C4-2B (cell line): Measurements from ENCODE around the gene NCAPH2.

Source experiments
- ZFX ChIP-seq: fragments of 450-650 bp; IDR thresholded peaks from 2 replicates; pipeline ENCODE4 v1.6.1; 2017
- TF ChIP-seq, protein P1 (sequence below): fragments of 450-650 bp; conservative IDR thresholded peaks from 2 replicates; pipeline ENCODE4 v1.5.1; 2017; ENCODE audit warnings: mild to moderate bottlenecking

DNA sequence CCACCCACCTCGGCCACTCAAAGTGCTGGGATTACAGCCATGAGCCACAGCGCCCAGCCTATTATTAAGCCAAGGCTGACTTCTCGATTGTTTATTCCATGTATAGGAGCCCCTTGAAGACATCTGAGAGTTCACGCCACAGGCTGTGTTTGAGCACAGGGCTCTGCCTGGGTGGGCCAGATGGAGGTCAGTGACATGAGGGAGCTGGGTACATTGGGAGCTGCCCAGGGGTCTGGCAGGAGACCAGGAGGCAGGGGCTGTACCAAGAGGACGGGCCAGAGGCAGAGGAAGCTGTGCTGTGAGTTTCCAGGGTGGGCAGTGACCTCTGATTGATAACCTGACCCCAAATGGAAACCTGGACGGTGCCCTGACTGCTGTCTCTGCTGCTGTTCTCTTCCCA is 5.9 kb upstream of the NCAPH2 start:
- TF ChIP-seq, protein P1, sequence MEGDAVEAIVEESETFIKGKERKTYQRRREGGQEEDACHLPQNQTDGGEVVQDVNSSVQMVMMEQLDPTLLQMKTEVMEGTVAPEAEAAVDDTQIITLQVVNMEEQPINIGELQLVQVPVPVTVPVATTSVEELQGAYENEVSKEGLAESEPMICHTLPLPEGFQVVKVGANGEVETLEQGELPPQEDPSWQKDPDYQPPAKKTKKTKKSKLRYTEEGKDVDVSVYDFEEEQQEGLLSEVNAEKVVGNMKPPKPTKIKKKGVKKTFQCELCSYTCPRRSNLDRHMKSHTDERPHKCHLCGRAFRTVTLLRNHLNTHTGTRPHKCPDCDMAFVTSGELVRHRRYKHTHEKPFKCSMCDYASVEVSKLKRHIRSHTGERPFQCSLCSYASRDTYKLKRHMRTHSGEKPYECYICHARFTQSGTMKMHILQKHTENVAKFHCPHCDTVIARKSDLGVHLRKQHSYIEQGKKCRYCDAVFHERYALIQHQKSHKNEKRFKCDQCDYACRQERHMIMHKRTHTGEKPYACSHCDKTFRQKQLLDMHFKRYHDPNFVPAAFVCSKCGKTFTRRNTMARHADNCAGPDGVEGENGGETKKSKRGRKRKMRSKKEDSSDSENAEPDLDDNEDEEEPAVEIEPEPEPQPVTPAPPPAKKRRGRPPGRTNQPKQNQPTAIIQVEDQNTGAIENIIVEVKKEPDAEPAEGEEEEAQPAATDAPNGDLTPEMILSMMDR = no peak
- TF ChIP-seq ZFX = no peak
